ENCODE data around the gene USP32.

The USP32 gene

DNA sequence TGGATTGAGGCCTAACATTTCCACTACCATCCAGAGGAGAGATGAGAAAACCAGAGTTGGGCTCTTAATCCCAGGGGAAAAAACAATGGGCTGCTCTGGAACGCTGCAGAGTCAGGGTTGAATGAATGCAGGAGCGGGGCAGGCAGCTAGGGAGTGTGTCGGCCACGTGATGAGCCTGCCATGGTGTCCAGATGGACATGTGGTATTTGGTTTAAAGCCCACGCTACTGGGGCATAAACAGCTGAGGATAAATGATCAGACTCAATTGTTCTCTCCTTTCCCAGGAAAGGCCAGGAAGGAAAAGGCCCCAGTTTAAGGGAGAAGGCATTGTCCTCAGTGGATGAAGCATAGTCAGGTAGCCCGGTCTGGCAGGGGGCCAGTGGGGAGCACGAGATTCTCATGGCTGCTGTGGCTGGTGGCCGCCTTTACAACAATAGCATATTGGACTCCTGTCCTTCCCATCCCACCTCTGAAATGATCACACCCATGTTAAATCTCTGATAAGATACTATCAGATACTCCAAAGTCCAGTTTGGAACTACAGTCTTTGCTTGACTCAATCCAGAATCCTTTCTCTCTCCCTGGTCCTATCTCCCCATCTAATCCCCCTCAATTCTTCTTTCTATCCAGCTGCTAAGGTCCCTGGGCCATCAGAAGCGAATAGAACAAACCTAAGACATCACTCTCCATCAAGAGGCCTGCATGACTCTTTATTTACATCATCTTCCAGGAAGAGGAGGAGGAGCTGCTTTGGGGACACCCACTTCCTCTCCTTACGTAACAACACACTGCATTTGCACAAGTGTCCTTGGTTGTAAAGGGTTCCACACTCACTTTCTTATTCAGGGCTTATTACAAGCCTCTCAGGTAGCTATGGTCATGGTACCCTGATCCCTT is 221.8 kb downstream of the USP32 start:
- no peak for DNase-seq

DNA sequence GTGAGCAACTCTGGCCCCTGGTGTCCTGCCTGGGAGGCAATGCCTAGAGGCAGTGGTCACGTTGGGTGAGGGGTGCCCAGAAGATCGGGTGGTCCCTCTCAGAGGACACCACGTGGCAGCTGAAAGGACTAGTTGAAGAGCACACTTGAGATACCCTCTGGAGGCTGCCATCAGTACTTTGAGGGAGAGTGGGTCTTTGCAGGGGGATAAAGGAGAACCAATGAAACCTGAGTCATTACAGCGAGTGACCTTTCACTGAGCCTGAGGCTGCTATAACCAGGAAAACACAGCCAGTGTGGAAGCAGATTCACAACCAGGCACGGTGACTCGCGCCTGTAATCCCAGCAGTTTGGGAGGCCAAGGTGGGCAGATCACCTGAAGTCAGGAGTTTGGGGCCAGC is 223.3 kb downstream of the USP32 start:
- DNase-seq: no peak

DNA sequence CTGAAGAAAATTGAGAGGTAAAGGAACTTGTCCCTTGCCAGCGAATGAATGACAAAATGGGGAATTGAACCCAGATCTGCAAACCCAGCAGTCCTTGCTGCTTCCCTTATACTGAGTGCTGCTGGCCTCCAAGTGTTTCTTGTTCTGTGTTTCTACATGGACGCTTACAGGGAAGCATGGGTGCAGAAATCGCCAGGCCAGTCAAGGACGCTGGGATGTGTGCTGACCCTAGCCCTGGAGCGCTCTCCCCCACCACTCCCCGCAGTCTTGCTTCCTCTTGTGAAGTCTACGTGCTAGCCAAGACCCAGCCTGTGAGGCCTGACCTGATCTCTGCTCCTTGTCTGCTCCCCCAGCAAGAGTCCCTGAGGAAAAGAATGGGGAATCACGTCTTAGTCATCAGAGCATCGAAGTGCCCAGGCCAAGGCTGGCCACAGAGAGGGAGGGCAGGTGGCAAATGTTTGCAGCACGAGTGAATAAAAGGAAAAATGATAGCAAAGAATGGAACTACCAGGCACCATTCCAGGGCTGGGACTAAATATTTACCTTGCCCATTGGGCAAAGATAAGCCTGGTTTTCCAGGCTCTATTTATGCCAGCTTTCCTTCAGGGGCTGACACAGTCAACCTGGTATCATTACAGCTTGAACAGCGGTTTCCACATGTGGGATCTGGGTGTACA is 224.7 kb downstream of the USP32 start:
- no peak for DNase-seq

DNA sequence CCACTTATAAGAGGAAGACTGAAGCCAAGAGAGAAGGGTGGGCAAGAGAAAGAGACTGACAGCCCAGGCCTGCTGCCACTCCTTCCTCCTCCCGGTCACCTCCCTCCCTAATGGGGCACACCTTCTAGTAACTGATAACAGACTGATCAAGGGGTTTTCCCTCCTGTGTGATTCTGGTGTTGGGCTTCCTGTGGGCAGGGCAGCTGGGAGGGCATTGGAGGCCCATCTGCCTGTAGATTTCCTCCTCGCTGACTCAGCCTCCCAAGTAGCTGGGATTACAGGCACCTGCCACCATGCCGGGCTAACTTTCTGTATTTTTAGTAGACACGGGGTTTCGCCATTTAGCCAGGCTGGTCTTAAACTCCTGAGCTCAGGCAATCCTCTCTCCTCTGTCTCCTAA is 226.0 kb downstream of the USP32 start:
- DNase-seq: peak; percentile 72

DNA sequence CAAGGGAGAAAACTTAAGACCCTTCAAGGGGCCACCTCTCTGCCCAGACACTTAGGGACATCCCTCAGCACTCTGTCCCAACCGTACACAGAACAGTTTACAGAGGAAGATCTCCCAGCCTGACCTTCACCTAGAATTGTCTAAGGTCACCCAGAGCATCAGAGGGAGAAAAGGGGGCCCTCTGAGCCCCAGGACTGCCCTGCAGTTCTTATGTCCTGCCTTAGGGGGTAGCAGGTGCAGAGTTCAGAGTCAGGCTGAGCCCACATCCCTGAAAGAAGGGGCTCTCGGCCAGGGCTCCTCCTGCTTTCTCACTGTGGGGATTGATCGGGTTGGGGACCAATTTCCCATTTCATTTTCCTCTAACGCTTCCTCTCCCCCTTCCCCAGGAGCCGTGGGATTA is 226.7 kb downstream of the USP32 start:
- DNase-seq: no peak

DNA sequence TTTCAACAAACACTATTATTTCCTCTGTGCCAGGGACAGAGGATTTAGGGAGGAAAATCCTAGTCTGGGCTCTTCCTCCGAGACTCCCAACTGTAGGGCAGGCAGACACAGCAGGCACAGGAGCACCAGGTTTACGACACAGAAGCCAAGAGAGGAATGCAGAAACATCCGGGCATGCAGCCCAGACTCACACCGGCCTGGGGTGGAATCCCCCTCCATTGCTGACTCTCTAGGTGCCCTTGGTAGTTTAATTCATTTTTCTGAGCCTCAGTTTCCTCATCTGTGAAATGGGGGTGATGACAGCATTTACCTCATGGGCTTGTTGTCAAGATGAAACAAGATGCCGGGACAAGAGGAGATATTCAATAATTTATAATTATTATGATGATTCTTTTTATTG is 227.2 kb downstream of the USP32 start:
- DNase-seq: no peak

DNA sequence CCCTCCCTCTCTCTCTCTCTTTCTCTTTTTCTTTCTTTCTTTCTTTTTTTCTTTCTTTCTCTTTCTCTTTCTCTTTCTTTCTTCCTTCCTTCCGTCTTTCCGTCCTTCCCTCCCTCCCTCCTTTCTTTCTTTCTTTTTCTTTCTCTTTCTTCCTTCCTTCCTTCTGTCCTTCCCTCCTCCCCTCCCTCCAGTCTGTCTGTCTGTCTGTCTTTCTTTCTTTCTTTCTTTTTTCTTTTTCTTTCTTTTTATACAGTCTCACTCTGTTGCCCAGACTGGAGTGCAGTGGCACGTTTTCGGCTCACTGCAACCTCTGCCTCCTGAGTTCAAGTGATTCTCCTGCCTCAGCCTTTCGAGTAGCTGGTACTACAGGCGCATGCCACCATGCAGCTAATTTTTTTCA is 227.8 kb downstream of the USP32 start:
- no peak for DNase-seq

DNA sequence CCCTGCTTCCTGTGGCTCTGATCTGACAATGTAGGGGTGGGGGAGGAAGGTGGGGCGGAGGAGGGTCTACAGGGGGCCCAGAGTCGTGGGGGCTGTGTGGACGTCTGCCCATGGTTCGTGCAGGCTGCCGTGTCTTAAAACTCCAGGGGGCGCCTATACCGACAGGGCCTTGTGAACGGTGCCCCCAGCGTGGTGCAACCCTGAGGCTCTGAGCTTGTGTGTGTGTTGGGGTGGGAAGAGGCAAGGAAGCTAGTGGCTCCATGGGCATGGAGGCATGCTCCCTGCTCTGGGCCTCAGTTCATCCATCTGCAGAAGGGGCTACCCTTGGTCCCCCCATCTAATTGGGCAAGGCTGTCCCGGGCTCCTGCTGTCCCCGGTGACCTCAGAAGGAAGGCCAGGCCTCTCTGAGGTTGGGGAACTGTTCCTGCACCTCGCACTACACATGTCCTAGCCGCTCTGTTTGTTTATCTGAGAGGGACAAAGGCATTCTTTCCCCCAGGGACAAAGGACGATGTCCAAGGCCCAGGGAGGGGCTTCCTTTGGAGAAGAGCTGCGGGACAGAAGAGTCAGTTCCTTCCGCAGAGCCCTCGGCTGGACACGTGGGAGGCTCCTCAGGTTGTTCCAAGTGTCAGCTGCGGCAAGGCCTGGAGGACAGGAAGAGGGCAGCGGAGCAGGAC is 228.7 kb downstream of the USP32 start:
- no peak for DNase-seq

DNA sequence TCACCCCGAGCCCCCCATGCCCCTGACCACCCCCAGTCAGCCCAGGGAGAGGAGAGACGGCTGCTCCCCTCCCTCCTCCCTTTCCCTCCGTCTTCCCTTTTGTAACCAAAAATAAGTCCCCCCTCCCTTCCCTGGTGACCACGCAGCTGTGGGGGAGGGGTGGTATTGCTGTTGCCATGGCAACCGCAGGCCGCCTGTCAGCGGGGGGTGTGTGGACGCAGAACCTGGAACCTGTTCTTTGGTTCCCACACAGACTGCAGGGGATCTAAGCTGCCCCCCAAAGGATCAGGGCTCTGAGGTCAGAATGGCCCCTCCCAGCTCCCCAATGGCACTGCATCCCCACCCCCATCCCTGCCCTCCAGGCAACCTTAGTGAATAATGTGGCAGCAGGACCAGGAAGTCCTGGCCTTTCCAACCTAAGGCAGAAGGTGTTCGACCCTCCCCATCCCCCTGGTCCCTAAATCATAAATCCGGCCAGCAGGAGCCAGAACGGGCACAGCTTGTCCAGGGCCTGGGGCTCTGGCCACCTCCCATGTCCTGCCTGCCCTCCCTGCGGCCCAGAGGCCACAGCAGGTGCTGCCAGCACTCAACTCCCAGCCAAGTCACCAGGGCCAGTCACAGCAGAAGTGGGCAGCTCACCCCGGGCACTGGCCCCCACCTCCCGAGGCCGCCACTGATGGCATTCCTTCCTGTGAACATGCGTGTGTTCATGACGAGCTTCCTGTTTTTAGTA is 230.2 kb downstream of the USP32 start:
- DNase-seq: no peak

DNA sequence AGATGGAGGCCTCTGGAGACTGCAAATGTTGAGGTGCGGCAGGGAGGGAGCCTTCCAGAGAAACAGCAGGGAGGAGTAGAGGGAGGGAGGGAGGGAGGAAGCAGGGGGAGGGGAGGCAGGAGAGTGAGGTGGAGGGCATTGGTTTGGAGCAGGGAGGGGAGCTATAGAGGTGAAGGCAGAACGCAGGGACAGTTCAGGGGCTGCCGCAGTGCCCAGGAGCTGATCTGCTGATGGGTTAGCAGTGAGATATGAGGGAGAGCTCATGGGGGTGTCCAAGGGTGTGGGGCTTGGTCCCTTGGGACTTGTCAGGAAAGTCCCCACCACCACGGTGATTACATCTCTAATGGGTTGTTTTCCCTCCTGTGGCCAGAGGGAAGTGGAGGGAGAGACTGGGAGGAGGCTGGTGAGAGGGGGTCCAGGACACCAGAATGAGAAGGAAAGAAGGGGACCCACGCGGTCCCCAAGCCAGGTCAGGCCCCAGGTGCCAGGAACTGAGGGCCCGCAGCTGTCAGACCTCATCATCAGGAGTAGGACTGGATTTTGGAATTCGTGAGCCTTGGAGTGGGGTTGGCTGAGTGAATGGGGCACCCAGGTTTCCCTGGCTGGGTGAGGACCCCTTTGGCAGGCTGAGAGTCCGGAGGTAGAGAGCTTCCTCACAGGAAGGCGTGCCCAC is 231.0 kb downstream of the USP32 start:
- DNase-seq: no peak

DNA sequence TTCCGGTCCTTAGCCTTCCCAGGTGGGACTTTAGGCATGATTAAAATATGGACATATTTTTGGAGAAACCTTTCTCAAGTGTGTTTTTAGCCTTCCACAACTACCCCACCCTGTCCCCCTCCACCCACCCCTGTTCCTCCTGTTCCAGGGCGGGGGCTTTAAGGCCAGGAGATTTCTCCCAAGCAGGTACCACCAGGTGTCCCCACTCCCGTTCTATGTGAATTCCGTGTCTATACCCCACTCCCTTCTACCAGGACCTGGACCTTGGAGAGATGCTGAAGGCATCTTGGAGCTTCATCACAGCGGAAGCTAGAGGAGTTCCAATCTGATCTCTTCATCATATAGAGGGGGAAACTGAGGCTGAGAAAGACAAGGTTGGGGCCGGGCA is 232.5 kb downstream of the USP32 start:
- no peak for DNase-seq

DNA sequence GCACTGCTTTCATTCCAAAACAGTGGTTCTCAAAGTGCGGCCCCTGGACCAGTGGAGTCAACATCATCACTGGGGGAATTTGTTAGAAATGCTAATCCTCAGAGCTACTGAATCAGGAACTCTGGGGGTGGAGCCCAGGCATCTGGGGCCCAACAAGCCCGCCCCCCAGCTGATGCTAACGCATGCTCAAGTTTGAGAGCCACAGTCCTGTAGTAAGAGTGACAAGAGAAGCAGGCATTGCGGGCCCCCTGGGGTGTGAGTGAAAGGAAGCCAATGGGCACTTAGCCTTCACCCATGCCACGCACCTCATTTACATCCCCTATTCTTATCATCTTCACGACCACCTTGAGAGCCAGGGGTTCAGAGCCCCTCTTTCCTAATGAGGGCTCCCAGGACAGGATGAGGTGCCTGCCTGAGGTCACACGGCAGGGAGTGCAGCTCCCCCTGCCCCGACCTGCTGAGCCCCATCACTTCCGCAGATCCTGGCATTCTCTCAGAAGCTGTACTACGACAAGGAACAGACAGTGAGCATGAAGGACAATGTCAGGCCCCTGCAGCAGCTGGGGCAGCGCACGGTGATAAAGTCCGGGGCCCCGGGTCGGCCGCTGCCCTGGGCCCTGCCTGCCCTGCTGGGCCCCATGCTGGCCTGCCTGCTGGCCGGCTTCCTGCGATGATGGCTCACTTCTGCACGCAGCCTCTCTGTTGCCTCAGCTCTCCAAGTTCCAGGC is 233.0 kb downstream of the USP32 start:
- no peak for DNase-seq

DNA sequence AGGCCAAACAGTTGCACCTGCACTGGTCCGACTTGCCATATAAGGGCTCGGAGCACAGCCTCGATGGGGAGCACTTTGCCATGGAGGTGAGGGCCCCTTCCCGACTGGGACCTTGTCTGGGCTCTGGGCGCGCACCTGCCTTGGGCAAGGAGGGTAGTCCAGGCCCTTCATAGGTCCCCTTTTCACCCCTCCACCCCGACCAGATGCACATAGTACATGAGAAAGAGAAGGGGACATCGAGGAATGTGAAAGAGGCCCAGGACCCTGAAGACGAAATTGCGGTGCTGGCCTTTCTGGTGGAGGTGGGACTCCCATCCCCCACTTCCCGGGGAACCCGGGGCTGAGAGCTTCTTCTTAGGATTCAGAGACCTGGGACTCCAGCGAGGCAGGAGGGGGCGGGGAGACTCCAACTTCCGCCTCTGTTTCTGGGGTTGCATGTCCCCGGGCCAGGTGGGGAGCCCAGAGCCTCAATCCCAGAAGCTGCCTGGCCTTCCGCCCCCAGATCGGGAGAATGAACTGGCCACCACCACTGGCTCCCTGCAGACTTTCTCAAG is 234.4 kb downstream of the USP32 start:
- DNase-seq: no peak

DNA sequence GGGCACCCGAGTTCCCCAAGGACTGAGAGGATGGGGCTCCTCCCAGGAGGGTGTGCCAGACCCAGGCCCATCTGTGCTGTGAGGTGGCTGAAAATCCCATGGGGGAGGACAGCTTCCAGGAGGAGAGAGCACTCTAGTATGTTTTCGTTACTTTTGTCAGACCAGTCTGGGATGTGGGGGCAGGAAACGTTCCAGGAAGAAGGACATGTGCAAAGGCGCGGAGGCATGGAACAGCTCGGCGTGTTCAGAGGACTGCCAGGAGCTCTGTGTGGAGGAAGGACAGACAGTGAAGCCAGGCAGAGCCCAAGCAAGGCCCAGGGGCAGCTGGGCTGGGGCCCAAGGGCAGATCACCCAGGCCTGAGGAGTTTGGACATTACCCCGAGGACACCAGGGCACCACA is 235.2 kb downstream of the USP32 start:
- no peak for DNase-seq

DNA sequence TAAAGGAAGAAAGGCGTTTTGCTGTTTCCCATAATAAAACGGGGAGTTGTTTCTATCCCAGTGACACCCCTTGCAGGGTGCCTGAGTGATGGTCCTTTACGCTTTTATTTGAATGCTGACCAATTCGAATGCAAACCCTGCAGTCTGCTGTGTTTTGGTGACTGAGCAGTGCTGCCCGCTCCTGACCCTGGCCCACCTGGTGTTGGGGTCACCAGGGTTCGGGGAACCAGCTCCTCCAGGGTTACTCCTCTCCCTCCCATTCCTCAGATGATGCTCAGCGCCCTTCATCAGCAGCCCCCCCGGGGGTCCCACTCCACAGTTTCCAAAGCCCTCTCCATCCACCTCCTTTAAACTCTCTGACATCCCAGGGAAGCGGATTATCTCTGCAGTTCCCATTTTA is 236.1 kb downstream of the USP32 start:
- no peak for DNase-seq

DNA sequence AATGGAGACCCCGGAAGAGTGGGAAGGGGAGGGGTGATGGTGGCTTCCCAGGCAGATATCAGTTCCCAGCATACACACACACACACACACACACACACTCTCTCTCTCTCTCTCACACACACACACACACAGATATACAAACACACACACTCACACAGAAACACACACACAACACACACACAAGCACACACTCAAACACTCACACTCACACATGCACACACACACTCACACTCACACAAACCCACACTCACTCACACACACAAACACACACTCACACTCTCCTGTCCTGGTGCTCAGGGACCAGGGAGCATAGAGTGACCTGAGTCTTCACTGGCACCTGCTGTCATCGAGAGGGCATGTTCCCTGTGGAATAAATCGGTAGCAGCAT is 236.5 kb downstream of the USP32 start:
- no peak for DNase-seq

DNA sequence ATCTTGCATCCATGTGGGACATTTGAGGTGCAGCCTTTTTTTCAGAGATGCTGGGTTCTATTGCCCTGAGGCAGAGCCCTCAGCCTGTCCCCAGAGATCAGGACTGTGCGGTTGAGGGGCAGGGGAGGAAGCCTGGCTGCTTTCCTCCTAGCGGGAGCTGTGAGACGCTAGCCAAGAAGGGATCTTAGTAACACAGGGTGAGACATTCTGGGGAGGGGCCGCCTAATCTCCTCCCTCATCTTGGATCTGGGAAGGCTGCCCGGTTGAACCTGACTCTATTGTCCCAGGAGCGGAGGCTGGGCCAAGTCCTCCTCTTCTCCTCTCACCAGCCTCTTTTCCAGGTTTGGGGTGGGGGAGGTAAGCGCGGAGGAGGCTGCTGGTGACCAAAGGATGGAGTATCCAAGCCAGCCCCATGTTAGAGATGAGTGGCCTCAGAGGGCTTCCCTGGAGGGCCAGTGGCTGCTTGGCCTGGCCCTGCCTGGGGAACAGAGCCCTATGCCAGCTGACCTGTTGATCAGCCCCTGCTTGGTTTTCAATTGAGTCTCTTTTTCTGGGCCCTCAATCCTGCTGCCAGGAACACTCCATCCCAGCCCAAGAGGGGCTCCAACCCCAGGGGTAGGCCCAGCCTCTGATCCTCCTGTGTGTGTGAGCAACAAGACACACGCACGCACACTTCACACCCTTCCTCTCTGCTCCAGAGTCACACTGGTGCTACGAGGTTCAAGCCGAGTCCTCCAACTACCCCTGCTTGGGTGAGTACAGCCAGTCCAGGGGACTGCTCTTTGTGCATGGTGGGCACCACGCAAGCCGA is 237.1 kb downstream of the USP32 start:
- DNase-seq: no peak

DNA sequence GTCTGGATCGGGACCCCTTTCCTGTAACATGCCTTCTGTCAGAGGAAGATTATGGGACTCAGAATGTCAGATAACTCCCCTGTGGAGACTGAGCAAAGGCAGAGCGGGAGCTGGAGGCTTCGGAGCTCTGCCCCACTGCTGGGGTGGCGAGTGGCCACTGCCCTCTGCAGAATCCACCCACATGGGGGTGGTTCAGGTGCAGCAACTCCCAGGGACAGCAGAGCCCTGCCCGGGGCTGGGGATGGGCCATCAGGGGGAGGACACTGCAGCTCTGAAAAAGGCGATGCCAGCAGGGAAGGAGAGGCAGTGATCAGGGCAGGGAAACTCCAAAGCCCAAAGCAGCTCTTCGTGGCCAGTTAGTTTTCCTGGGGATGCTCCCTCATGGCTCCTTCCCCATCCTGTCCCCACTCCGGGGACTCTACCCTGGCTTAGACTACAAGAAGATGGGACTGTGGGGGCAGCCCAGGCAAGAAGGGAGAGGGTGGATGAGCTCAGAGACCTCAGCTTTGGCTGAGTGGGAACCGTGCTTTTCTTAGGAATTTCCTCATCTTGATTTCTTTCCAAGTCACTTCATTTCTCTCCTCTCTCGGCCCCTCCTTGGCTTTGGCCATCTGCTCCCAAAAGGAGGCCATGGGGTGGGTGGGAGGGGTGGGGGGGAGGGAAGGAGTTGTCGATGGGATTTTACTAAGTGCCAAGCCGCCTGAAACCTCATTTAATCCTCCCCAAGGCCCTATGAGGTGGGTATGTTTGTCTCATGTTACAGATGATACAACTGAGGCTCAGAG is 238.1 kb downstream of the USP32 start:
- no peak for DNase-seq

DNA sequence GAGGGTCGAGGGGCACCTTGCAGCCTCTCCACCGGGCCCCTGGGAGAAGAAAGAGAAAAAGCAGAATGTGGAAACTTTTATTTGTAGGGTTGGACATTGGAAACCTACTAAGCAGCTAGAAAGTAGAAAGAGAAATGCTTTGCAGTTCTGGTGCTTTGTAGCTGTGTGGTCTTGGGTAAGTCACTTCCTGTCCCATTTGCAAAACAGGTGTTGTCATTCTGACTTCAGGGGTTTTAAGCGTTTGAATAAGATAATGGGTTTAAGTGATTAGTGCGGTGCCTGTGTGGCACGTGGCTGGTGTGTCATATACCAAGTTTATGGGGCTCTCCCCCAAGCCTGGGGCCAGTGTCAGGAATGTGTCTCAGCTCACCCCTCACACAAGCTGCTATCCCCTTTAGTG is 240.6 kb downstream of the USP32 start:
- no peak for DNase-seq

Measured in activated effector memory CD4-positive, alpha-beta T cell treated with anti-CD3 and anti-CD28 coated beads, Interleukin-2, amount 50 U/mL, for 16 hours (primary cell).